Erythroblast (primary cell): Measurements from ENCODE around the gene MMP27.

Experiments used
- GATA1 ChIP-seq: IDR thresholded peaks from 2 replicates; pipeline ENCODE4 v1.6.1; 2011; ENCODE audit warnings: low read depth, mild to moderate bottlenecking, control low read depth, low read length, moderate library complexity
- POLR2A ChIP-seq: IDR thresholded peaks from 2 replicates; pipeline ENCODE4 v1.6.1; 2011; ENCODE audit warnings: mild to moderate bottlenecking, low read length

DNA sequence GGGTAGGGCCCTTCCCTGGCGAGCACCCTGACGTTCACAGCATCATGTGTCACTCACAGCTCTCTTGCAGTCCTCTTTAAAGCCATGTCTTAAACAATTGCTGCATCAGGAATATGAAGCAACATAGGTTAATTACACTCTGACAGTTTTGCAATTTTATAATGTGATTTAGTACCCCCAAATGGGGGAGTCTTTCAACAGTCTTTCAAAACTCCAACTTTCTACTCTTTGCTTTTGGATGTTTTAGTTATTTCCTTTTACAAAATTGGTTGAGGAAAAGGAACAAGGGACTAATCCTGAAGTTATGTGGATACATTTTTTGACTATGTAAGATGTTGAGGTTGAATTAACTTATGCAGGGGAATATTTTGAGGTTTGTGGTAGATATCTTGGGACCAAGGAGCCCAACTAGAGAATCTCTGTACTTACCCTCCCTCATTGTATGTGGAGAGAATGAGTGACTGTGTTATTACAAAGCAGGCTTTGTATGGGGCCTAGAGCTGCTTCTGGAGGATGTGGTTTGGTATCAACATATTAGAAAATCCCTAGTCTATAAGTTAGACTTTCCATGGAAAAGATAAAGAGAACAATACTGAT lies 19.4 kb upstream of the MMP27 start, which contains the start of gene MMP8:
- TF ChIP-seq POLR2A (no peak), GATA1 (no peak)
